HG02610 (cell line): Measurements from ENCODE around the gene GINS2.

Experiments used
- ATAC-seq: cut with Tn5 transposase; IDR thresholded peaks from one replicate; pipeline ENCODE4 v1.9.1; 2021; ENCODE audit warnings: mild to moderate bottlenecking, moderate library complexity; ENCODE audit not compliant: unreplicated experiment

GINS2 gene

GRCh38 chr16:85628265-85628556 lies 60.5 kb downstream of the GINS2 start:
- ATAC-seq, result no peak

GRCh38 chr16:85627526-85628264 lies 61.1 kb downstream of the GINS2 start:
- ATAC-seq, result no peak

GRCh38 chr16:85627089-85627488 lies 61.7 kb downstream of the GINS2 start:
- no peak for ATAC-seq
